Measurements from ENCODE around the gene ADAMTSL1.

ADAMTSL1 gene

GRCh38 chr9:18692268-18692667 lies 218.3 kb downstream of the ADAMTSL1 start:
- Mint-ChIP-seq H3K9me3 (peaks cover 12% of the 10 kb centered on the region), H3K27ac (no peak overlapping the region), H3K36me3 (no peaks in the 10 kb centered on the region), H3K4me3 (no peak overlapping the region), H3K27me3 (no peaks in the 10 kb centered on the region), H3K4me1 (no peaks in the 10 kb centered on the region)
- ATAC-seq = no peak

DNA sequence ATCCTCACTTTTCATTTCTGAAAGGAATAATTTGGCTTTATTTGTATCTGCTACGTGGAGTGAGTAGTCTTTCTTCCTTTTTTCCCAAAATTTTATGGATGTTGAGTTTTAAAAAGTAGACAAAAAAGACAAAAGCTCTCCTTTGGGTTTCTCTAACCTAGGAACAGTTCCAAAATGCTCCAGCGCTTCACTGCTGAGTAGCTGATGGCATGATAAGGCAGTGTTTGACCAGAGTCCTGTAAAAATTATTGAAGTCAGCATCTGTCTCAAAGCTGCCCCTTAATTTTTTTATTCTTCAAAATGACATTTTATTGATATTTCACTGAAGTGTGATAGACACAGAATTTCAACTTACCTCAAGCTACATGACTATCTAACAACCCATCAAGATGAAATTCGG lies 219.0 kb downstream of the ADAMTSL1 start:
- no peak overlapping the region for H3K4me3 Mint-ChIP-seq
- peaks cover 12% of the 10 kb centered on the region for H3K9me3 Mint-ChIP-seq
- no peak overlapping the region for H3K27ac Mint-ChIP-seq
- no peaks in the 10 kb centered on the region for H3K4me1 Mint-ChIP-seq
- no peaks in the 10 kb centered on the region for H3K27me3 Mint-ChIP-seq
- H3K36me3 Mint-ChIP-seq = no peaks in the 10 kb centered on the region
- ATAC-seq = no peak

DNA sequence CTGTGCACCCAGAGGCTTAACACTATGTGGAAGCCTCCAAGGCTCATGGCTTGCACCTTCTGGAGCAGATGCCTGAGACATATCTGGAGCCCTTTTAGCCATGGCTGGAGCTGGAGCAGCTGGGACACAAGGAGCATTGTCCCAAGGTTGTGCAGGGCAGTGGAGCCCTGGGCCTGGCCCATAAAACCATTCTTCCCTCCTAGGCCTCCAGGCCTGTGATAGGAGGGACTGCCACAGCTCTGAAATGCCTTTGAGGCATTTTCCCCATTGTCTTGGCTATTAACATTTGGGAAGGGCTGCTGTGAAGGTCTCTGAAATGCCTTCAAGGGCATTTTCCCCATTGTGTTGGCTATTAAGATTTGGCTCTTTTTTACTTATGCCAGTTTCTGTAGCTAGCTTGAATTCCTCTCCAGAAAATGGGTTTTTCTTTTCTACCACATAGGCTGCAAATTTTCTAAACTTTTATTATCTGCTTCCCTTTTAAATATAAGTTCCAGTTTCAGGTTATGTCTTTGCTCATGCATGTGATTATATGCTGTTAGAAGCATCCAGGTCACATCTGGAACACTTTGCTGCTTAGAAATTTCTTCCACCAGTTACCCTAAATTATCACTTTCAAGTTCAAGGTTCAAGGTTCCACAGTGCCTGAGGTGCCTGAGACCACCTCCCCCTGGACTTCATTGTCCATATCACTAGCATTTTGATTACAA lies 221.2 kb downstream of the ADAMTSL1 start:
- no peaks in the 10 kb centered on the region for H3K36me3 Mint-ChIP-seq
- H3K27me3 Mint-ChIP-seq = no peaks in the 10 kb centered on the region
- no peak for ATAC-seq
- no peak overlapping the region for H3K27ac Mint-ChIP-seq
- no peaks in the 10 kb centered on the region for H3K4me1 Mint-ChIP-seq
- peaks cover 12% of the 10 kb centered on the region for H3K9me3 Mint-ChIP-seq
- H3K4me3 Mint-ChIP-seq = no peak overlapping the region

GRCh38 chr9:18698992-18699391 lies 225.0 kb downstream of the ADAMTSL1 start:
- Mint-ChIP-seq H3K4me3 (no peak overlapping the region), H3K9me3 (peaks cover 12% of the 10 kb centered on the region), H3K36me3 (no peaks in the 10 kb centered on the region), H3K27me3 (no peaks in the 10 kb centered on the region), H3K27ac (no peak overlapping the region), H3K4me1 (no peaks in the 10 kb centered on the region)
- no peak for ATAC-seq

GRCh38 chr9:18699764-18700163 lies 225.8 kb downstream of the ADAMTSL1 start:
- no peaks in the 10 kb centered on the region for H3K27me3 Mint-ChIP-seq
- no peaks in the 10 kb centered on the region for H3K36me3 Mint-ChIP-seq
- ATAC-seq = no peak
- no peak overlapping the region for H3K27ac Mint-ChIP-seq
- H3K4me3 Mint-ChIP-seq = no peak overlapping the region
- H3K4me1 Mint-ChIP-seq = no peaks in the 10 kb centered on the region
- peaks cover 10% of the 10 kb centered on the region for H3K9me3 Mint-ChIP-seq

- Mint-ChIP-seq H3K27ac (no peak overlapping the region), H3K4me1 (no peaks in the 10 kb centered on the region), H3K36me3 (no peaks in the 10 kb centered on the region), H3K27me3 (no peaks in the 10 kb centered on the region), H3K4me3 (no peak overlapping the region), H3K9me3 (peaks cover 6% of the 10 kb centered on the region)
- no peak for ATAC-seq
Observed at GRCh38 chr9:18700714-18701113, 226.8 kb downstream of the ADAMTSL1 start.

DNA sequence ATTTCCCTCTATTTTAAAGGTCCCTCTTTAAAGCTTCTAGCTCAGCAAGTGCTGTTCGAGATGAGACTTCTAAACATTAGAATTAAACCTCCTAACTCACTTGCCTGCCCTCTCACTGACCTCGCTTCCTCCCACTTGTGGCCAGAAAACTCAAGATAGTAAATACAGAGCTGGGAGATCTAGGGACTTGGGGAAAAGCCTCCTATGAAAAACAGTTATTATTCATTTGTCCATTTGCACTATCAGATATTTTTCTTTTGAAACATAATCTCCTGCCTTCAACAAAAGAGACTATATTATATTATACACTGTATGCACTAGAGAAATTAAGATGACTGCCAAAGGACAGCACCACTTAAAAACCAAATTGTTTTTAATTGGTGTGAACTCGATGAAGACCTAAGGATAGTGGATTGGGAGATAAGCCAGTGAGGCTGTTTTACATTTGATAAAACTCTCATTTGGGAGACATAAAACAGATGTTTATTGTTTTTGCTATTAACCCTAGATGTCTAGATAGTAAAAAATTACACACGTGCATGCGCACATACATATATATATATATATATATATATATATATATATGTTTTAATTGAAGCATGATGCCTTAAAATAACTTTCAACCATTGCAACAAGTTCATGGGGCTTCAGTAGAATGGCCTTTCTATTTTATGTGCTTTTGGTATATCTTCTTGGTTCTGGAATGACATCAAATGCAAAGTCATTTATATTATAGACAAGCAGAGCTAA lies 229.4 kb downstream of the ADAMTSL1 start:
- H3K9me3 Mint-ChIP-seq = peaks cover 3% of the 10 kb centered on the region
- H3K27ac Mint-ChIP-seq = no peak overlapping the region
- no peaks in the 10 kb centered on the region for H3K27me3 Mint-ChIP-seq
- H3K4me1 Mint-ChIP-seq = no peaks in the 10 kb centered on the region
- H3K4me3 Mint-ChIP-seq = no peak overlapping the region
- H3K36me3 Mint-ChIP-seq = no peaks in the 10 kb centered on the region
- ATAC-seq = no peak

- no peak for ATAC-seq
- Mint-ChIP-seq H3K36me3 (no peaks in the 10 kb centered on the region), H3K27ac (no peak overlapping the region)
Observed at GRCh38 chr9:18703901-18704379, 230.0 kb downstream of the ADAMTSL1 start.

DNA sequence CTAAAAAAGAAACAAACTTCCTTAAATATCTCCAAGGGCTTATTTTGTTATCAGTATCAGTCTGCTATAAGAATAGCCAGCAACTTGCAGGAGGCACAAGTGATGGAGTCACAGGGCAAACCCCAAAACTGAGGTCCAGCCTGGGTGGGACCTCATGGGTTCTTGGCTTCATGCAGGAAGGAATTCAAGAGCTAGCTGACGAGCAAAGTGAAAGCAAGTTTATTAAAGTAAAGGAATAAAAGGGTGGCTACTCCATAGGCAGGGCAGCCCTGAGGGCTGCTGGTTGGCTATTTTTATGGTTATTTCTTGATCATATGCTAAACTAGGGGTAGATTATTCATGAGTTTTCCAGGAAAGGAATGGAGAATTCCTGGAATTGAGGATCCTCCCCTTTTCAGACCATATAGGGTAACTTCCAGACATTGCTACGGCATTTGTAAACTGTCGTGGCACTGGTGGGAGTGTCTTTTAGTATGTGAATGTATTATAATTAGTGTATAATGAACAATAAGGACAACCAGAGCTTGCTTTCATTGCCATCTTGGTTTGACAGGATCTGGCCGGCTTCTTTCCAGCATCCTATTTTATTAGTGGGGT lies 231.9 kb downstream of the ADAMTSL1 start:
- Mint-ChIP-seq H3K4me1 (no peaks in the 10 kb centered on the region), H3K9me3 (peaks cover 3% of the 10 kb centered on the region)

More at GRCh38 chr9:18703901-18704379, 230.0 kb downstream of the ADAMTSL1 start:
- Mint-ChIP-seq H3K27me3 (no peaks in the 10 kb centered on the region), H3K4me1 (no peaks in the 10 kb centered on the region), H3K4me3 (no peak overlapping the region), H3K9me3 (peaks cover 3% of the 10 kb centered on the region)

DNA sequence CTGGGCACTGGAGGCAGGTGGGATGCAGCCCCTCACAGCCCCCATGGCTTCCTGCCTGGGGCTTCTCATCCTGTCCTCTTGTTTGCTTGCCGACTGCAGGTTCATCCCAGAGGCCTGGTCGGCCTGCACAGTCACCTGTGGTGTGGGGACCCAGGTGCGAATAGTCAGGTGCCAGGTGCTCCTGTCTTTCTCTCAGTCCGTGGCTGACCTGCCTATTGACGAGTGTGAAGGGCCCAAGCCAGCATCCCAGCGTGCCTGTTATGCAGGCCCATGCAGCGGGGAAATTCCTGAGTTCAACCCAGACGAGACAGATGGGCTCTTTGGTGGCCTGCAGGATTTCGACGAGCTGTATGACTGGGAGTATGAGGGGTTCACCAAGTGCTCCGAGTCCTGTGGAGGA lies 232.7 kb downstream of the ADAMTSL1 start:
- ATAC-seq = no peak
- H3K36me3 Mint-ChIP-seq = no peaks in the 10 kb centered on the region

More for the DNA sequence above, 231.9 kb downstream of the ADAMTSL1 start:
- no peak overlapping the region for H3K4me3 Mint-ChIP-seq
- H3K36me3 Mint-ChIP-seq = no peaks in the 10 kb centered on the region
- no peak for ATAC-seq
- no peaks in the 10 kb centered on the region for H3K27me3 Mint-ChIP-seq
- no peak overlapping the region for H3K27ac Mint-ChIP-seq

GRCh38 chr9:18707061-18707461 lies 233.1 kb downstream of the ADAMTSL1 start:
- H3K36me3 Mint-ChIP-seq = no peaks in the 10 kb centered on the region
- no peaks in the 10 kb centered on the region for H3K9me3 Mint-ChIP-seq
- no peaks in the 10 kb centered on the region for H3K27me3 Mint-ChIP-seq
- ATAC-seq = no peak
- no peaks in the 10 kb centered on the region for H3K4me1 Mint-ChIP-seq
- no peak overlapping the region for H3K4me3 Mint-ChIP-seq
- H3K27ac Mint-ChIP-seq = no peak overlapping the region

More for the DNA sequence above, 232.7 kb downstream of the ADAMTSL1 start:
- Mint-ChIP-seq H3K27me3 (no peaks in the 10 kb centered on the region), H3K4me3 (no peak overlapping the region), H3K4me1 (no peaks in the 10 kb centered on the region), H3K9me3 (peaks cover 3% of the 10 kb centered on the region), H3K27ac (no peak overlapping the region)

DNA sequence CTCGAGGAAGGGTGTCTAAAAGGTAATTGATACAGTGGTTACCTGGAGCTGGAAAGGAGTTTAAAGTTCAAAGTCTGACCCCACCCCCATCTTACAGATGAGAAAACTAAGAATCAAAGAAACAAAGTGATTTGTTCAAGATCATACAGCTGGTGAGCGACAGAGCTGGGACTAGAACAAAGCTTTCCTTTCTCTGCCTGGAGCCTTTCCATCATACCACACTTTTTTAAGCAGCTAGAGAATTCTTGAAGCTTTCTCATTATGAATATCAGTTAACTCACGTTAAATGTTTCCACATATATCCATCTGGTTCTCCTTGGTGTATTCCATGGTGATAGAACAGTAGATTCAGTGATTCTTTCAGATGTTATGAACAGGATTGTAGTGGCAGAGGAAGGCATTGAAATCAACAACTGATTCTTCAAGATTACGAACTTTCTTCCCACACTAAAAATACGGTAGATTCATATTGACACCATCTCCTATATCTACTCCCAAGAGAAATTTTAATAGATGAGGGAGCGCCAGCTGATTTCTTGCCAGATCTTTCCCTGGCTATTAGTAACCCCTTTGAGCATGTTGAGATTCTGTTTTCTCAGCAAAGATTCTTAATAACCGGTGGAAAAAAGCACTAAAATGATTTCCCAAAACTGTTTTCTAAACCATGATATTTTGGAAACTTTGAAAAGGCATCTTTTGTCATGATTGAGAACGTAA lies 233.7 kb downstream of the ADAMTSL1 start:
- Mint-ChIP-seq H3K9me3 (no peaks in the 10 kb centered on the region), H3K4me1 (no peaks in the 10 kb centered on the region), H3K36me3 (no peaks in the 10 kb centered on the region), H3K27me3 (no peaks in the 10 kb centered on the region), H3K4me3 (no peak overlapping the region), H3K27ac (no peak overlapping the region)
- no peak for ATAC-seq

DNA sequence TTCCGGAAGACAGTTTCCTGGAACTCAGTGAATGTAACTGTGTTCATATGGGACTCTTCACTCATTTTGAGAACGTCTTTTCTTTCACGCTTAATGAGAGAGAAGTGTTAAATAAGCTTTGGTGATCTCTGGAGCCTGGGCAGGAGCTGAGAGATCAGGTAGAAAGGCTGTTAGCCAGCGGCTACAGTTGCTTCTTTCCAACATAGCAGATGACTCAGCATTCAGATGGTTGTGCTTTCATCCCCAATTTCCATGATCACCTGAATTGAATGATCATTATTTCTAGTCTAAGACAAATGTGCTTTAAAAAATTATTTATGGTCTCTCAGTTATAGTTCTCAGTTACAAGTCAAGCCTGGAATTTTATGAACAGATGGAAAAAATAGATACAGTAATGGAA lies 234.5 kb downstream of the ADAMTSL1 start:
- no peak overlapping the region for H3K27ac Mint-ChIP-seq
- H3K27me3 Mint-ChIP-seq = no peaks in the 10 kb centered on the region
- ATAC-seq = no peak
- no peaks in the 10 kb centered on the region for H3K4me1 Mint-ChIP-seq
- H3K4me3 Mint-ChIP-seq = no peak overlapping the region
- no peaks in the 10 kb centered on the region for H3K9me3 Mint-ChIP-seq
- no peaks in the 10 kb centered on the region for H3K36me3 Mint-ChIP-seq

DNA sequence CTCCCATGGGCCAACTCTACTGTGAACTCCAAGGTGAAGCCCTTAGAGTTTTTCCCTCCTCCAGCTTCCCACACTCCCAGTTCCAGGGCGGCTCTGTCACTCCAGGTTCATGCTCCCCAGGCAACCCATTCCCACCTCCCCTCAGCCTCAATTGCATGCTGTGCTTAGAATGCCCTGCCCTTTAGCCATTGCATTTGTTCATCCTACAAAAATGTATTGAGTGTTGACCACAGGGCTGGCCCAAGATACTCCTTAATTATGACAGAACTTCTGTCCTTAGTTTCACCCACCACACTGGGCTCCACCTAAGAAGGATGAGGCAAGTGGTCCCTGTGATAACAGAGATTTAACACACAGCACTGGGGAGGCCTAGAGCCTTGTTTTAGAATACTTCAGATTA lies 236.1 kb downstream of the ADAMTSL1 start:
- no peaks in the 10 kb centered on the region for H3K27me3 Mint-ChIP-seq

GRCh38 chr9:18717759-18718158 lies 243.8 kb downstream of the ADAMTSL1 start:
- no peaks in the 10 kb centered on the region for H3K36me3 Mint-ChIP-seq
- H3K9me3 Mint-ChIP-seq = no peaks in the 10 kb centered on the region
- no peak overlapping the region for H3K4me3 Mint-ChIP-seq
- no peak overlapping the region for H3K27ac Mint-ChIP-seq
- ATAC-seq = no peak
- no peaks in the 10 kb centered on the region for H3K4me1 Mint-ChIP-seq
- no peaks in the 10 kb centered on the region for H3K27me3 Mint-ChIP-seq

More for the DNA sequence above, 236.1 kb downstream of the ADAMTSL1 start:
- ATAC-seq = no peak
- Mint-ChIP-seq H3K9me3 (no peaks in the 10 kb centered on the region), H3K4me1 (no peaks in the 10 kb centered on the region), H3K4me3 (no peak overlapping the region), H3K36me3 (no peaks in the 10 kb centered on the region), H3K27ac (no peak overlapping the region)
